Liver (tissue), 3 donors: Measurements from ENCODE around the gene CEP128.

Source experiments
- CTCF ChIP-seq: fragments of 150-350 bp; IDR thresholded peaks from 2 replicates; pipeline ENCODE4 v1.5.1; 2017; ENCODE audit warnings: improper control_type of control experiment, low read depth, low read length; ENCODE audit not compliant: missing input control
- EGR1 ChIP-seq, 2 donors: IDR thresholded peaks; 2 replicates each; pipeline ENCODE4 v1.6.1; 2016 to 2018; ENCODE audit warnings: antibody characterized with exemption in 2 of 2, low read depth in 2 of 2
- NR2F2 ChIP-seq: IDR thresholded peaks from 2 replicates; pipeline ENCODE4 v1.6.1; 2016; ENCODE audit warnings: antibody characterized with exemption
- RAD21 ChIP-seq, 2 donors: IDR thresholded peaks; 2 replicates each; pipeline ENCODE4 v1.6.1; 2016; ENCODE audit warnings: antibody characterized with exemption in 2 of 2, mild to moderate bottlenecking in 2 of 2
- YY1 ChIP-seq: IDR thresholded peaks from 2 replicates; pipeline ENCODE4 v1.6.1; 2016; ENCODE audit warnings: antibody characterized with exemption, mild to moderate bottlenecking
- donor health status: healthy.
- donor health status: healthy.

GRCh38 chr14:80535171-80535570 lies 406.4 kb downstream of the CEP128 start:
- no peak for TF ChIP-seq CTCF
- TF ChIP-seq YY1 = no peak
- TF ChIP-seq EGR1 (IDR thresholded peaks at IDR 0.05; ENCODE audit: low read depth in 2 of 2) = no peak
- no peak for TF ChIP-seq NR2F2
- no peak for TF ChIP-seq RAD21 (IDR thresholded peaks at IDR 0.05)
